HCT116 (cell line): ENCODE measurements around the gene XYLT1. TPM values are rescaled to one million over a fixed set of nuclear protein-coding genes. Genes with fewer than 3 reads are reported as not detected.

ENCODE experiments used
- ATAC-seq: fragments of 200-7000 bp; cut with Tn5 transposase; 2 replicates; pipeline ENCODE4 v1.9.1; 2020; ENCODE audit warnings: mild to moderate bottlenecking, moderate library complexity
- BruUV-seq: library from RNA; stranded (reverse); fragments of 400-500 nt; replicated peaks from 2 replicates; lab custom pipeline; 2021; lab: Mats Ljungman, UMichigan
- CTCF ChIA-PET: fragments of 300-600 bp; sonication (Branson Sonifier 250); formaldehyde crosslinking; loops from one replicate; lab custom pipeline; 2021; ENCODE audit warnings: antibody characterized with exemption; lab: Charles Lee
- POLR2A ChIA-PET: fragments of 300-600, 350-600 bp; sonication (Branson Sonifier 250); formaldehyde crosslinking; loops from one replicate; lab custom pipeline; 2021; ENCODE audit warnings: antibody characterized with exemption; lab: Charles Lee
- RAD21 ChIA-PET, 2 experiments: fragments of 300-600 bp; sonication (Branson Sonifier 250); formaldehyde crosslinking; loops; one replicate each; lab custom pipeline; 2023; ENCODE audit warnings: low total read pairs in 2 of 2; ENCODE audit not compliant: uncharacterized antibody in 2 of 2, unreplicated experiment in 2 of 2, low non-redundant PET in 1 of 2; lab: Charles Lee
- DNase-seq: peaks from one replicate; pipeline ENCODE4 v3.0.0-alpha.2; 2010; ENCODE audit warnings: low read depth, low spot score
- H2AFZ ChIP-seq: fragments of 200-600 bp; shearing (Covaris generic), sonication (generic); 2 replicates; pipeline ENCODE4 v1.6.1; 2017; ENCODE audit warnings: low read depth, mixed run types, mixed read lengths, antibody characterized with exemption, low read length; ENCODE audit not compliant: poor library complexity, severe bottlenecking
- H3K27ac ChIP-seq: 2 replicates; pipeline ENCODE4 v1.5.1; 2012; ENCODE audit warnings: low read depth, low read length
- H3K27me3 ChIP-seq: fragments of 200-600 bp; sonication (generic); 2 replicates; pipeline ENCODE4 v1.6.1; 2016; ENCODE audit warnings: mixed run types, low read length, mixed read lengths; ENCODE audit not compliant: insufficient read depth
- H3K36me3 ChIP-seq, 2 experiments: fragments of 200-500 bp in 1 of 2; fragments of 200-600 bp in 1 of 2; sonication (Bioruptor generic) in 1 of 2; sonication (generic) in 1 of 2; 2 replicates each; pipeline versions ENCODE4 v1.5.1 to v1.6.1; 2014 to 2016; ENCODE audit warnings: low read length in 2 of 2, inconsistent platforms in 1 of 2, mixed read lengths in 1 of 2, mixed run types in 1 of 2; ENCODE audit not compliant: insufficient read depth in 2 of 2, control insufficient read depth in 1 of 2
- H3K4me1 ChIP-seq, 2 experiments: fragments of 200-600 bp in 1 of 2; sonication (generic) in 1 of 2; 2 replicates each; pipeline versions ENCODE4 v1.5.1 to v1.6.1; 2012 to 2017; ENCODE audit warnings: low read length in 2 of 2, inconsistent platforms in 1 of 2, mild to moderate bottlenecking in 1 of 2, mixed read lengths in 1 of 2, mixed run types in 1 of 2, moderate library complexity in 1 of 2; ENCODE audit not compliant: insufficient read depth in 2 of 2, control insufficient read depth in 1 of 2
- H3K4me2 ChIP-seq: fragments of 200-600 bp; sonication (generic); 2 replicates; pipeline ENCODE4 v1.6.1; 2017; ENCODE audit warnings: mixed run types, low read length, mixed read lengths
- H3K4me3 ChIP-seq, 2 experiments: fragments of 200-600 bp in 1 of 2; sonication (generic) in 1 of 2; replicated peaks in 1 of 2; 2 replicates each; pipeline ENCODE4 v1.5.1; 2011 to 2016; ENCODE audit warnings: low read length in 2 of 2, control low read depth in 1 of 2, low read depth in 1 of 2, mild to moderate bottlenecking in 1 of 2, mixed read lengths in 1 of 2, mixed run types in 1 of 2
- H3K79me2 ChIP-seq: fragments of 200-600 bp; sonication (generic); 2 replicates; pipeline ENCODE4 v1.6.1; 2017; ENCODE audit warnings: mild to moderate bottlenecking, mixed run types, low read length, moderate library complexity, mixed read lengths; ENCODE audit not compliant: insufficient read depth
- H3K9ac ChIP-seq: fragments of 200-600 bp; sonication (generic); 2 replicates; pipeline ENCODE4 v1.6.1; 2016; ENCODE audit warnings: low read length, mixed read lengths
- H3K9me2 ChIP-seq: fragments of 200-600 bp; sonication (generic), shearing (Covaris generic); 2 replicates; pipeline ENCODE4 v1.6.1; 2017; ENCODE audit warnings: mixed run types, mild to moderate bottlenecking, moderate library complexity; ENCODE audit not compliant: insufficient read depth
- H3K9me3 ChIP-seq, 2 experiments: fragments of 200-500 bp in 1 of 2; fragments of 200-600 bp in 1 of 2; sonication (Bioruptor generic) in 1 of 2; sonication (generic) in 1 of 2; 2 replicates each; pipeline ENCODE4 v1.6.1; 2014 to 2017; ENCODE audit warnings: low read length in 2 of 2, mixed read lengths in 2 of 2, inconsistent platforms in 1 of 2, low read depth in 1 of 2, mild to moderate bottlenecking in 1 of 2, mixed run types in 1 of 2, moderate library complexity in 1 of 2; ENCODE audit not compliant: control insufficient read depth in 1 of 2, insufficient read depth in 1 of 2
- H4K20me1 ChIP-seq: fragments of 200-600 bp; sonication (generic), shearing (Covaris generic); 2 replicates; pipeline ENCODE4 v1.6.1; 2017; ENCODE audit warnings: mixed run types, mild to moderate bottlenecking, moderate library complexity; ENCODE audit not compliant: insufficient read depth
- CEBPB ChIP-seq: IDR thresholded peaks from 2 replicates; pipeline ENCODE4 v1.6.1; 2012; ENCODE audit warnings: low read depth
- ELF1 ChIP-seq: IDR thresholded peaks from 2 replicates; pipeline ENCODE4 v1.6.1; 2012; ENCODE audit warnings: low read depth, borderline replicate concordance
- EZH2 ChIP-seq: fragments of 200-600 bp; sonication (generic); IDR thresholded peaks from 2 replicates; pipeline ENCODE4 v1.6.1; 2017; ENCODE audit warnings: antibody characterized with exemption, mixed run types
- POLR2A ChIP-seq: IDR thresholded peaks from 2 replicates; pipeline ENCODE4 v1.7.0; 2011; ENCODE audit warnings: borderline replicate concordance; ENCODE audit not compliant: insufficient read depth, insufficient read length; ENCODE audit errors: extremely low read depth
- RAD21 ChIP-seq: IDR thresholded peaks from 2 replicates; pipeline ENCODE4 v1.6.1; 2012; ENCODE audit warnings: low read depth, mild to moderate bottlenecking
- SP1 ChIP-seq: IDR thresholded peaks from 2 replicates; pipeline ENCODE4 v1.6.1; 2012; ENCODE audit warnings: low read depth
- SRF ChIP-seq: IDR thresholded peaks from 2 replicates; pipeline ENCODE4 v1.6.1; 2012; ENCODE audit warnings: low read depth
- ZFX ChIP-seq: fragments of 450-650 bp; IDR thresholded peaks from 2 replicates; pipeline ENCODE4 v1.6.1; 2017
- ZNF274 ChIP-seq: fragments of 200-500 bp; sonication (Bioruptor generic); IDR thresholded peaks from 2 replicates; pipeline ENCODE4 v1.6.1; 2014; ENCODE audit warnings: mild to moderate bottlenecking, low read depth, low read length, inconsistent platforms
- intact Hi-C: fragments of 100-400 bp; cut with micrococcal nuclease; formaldehyde crosslinking; loops from 2 replicates; pipeline ENCODE4 v1.10.0; 2022
- total RNA-seq: library from RNA; stranded (reverse); gene quantifications from one replicate; pipeline ENCODE4 v1.2.1, GENCODE V29; 2021; ENCODE audit not compliant: unreplicated experiment
- TF ChIP-seq, protein P1 (sequence below): IDR thresholded peaks from 2 replicates; pipeline ENCODE4 v1.6.1; 2012; ENCODE audit warnings: low read depth
- TF ChIP-seq, protein P2 (sequence below): IDR thresholded peaks from 2 replicates; pipeline ENCODE4 v1.6.1; 2011; ENCODE audit warnings: mild to moderate bottlenecking, low read length, moderate library complexity; ENCODE audit not compliant: insufficient replicate concordance; ENCODE audit errors: extremely low read depth

The XYLT1 gene
- total RNA-seq, 1 experiment from 2014 or later: 4.5 TPM

DNA sequence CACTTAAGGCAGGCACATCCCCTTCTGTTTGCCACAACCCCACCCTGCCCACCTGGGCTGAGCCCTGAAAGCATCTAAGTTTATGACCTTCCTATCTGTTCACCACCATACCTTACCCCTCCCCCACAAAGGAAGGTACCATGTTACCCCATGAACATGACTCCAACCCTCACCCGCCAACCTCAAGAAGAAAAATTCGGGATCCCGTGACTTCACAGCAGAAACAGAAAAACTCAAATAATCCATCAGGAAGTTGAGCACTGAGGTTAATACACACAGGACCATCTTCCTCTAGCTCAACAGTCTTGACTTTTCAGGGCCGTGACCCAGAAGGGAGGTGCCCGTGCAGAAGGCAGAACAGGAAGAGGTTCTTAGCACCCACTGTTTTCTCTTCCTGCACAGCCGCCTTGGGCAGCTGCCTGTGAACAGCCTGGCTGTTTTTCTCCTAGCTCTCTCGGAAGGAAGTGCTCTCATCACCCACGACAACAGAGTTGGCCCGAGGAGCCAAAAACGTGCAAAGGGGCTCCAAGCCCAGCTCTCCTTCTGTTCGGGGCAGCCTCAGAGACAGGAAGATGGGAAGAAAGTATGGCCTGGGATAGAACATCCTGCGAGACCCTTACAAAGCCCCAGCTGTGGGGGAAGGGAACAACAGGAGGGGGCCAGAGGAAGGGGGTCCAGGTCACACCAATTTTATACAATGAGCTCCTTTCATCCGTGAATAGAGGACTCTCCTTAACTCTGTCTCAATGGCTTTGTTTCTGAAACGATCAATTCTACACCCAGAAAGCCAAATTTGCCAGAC is 101.1 kb downstream of the XYLT1 start:
- Histone ChIP-seq H4K20me1 (no peaks in the 10 kb centered on the region), H3K9ac (no peak overlapping the region), H3K4me1 (0 out of 4 replicates have a peak, but pooled peaks cover 0 to 3% of the 10 kb centered on the region in 2 experiments), H3K27ac (no peak overlapping the region), H3K36me3 (no peaks in the 10 kb centered on the region), H3K4me2 (no peak overlapping the region), H3K4me3 (no peak overlapping the region), H2AFZ (no peak overlapping the region), H3K9me3 (no peaks in the 10 kb centered on the region), H3K79me2 (no peaks in the 10 kb centered on the region), H3K9me2 (no peaks in the 10 kb centered on the region), H3K27me3 (peaks cover 20% of the 10 kb centered on the region; the same call in 1 of the 2 replicates)
- DNase-seq (no peak), ATAC-seq (no peak)
- ChIA-PET POLR2A (no interaction called here), RAD21 (no interaction called here), CTCF (no interaction called here)
- no TSS peak for BruUV-seq
- TF ChIP-seq ZFX (no peak), SRF (no peak), POLR2A (no peak), EZH2 (no peak), CEBPB (no peak), ZNF274 (no peak), ELF1 (no peak), SP1 (no peak), RAD21 (no peak)
- TF ChIP-seq, protein P1, sequence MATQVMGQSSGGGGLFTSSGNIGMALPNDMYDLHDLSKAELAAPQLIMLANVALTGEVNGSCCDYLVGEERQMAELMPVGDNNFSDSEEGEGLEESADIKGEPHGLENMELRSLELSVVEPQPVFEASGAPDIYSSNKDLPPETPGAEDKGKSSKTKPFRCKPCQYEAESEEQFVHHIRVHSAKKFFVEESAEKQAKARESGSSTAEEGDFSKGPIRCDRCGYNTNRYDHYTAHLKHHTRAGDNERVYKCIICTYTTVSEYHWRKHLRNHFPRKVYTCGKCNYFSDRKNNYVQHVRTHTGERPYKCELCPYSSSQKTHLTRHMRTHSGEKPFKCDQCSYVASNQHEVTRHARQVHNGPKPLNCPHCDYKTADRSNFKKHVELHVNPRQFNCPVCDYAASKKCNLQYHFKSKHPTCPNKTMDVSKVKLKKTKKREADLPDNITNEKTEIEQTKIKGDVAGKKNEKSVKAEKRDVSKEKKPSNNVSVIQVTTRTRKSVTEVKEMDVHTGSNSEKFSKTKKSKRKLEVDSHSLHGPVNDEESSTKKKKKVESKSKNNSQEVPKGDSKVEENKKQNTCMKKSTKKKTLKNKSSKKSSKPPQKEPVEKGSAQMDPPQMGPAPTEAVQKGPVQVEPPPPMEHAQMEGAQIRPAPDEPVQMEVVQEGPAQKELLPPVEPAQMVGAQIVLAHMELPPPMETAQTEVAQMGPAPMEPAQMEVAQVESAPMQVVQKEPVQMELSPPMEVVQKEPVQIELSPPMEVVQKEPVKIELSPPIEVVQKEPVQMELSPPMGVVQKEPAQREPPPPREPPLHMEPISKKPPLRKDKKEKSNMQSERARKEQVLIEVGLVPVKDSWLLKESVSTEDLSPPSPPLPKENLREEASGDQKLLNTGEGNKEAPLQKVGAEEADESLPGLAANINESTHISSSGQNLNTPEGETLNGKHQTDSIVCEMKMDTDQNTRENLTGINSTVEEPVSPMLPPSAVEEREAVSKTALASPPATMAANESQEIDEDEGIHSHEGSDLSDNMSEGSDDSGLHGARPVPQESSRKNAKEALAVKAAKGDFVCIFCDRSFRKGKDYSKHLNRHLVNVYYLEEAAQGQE: no peak
- TF ChIP-seq, protein P2, sequence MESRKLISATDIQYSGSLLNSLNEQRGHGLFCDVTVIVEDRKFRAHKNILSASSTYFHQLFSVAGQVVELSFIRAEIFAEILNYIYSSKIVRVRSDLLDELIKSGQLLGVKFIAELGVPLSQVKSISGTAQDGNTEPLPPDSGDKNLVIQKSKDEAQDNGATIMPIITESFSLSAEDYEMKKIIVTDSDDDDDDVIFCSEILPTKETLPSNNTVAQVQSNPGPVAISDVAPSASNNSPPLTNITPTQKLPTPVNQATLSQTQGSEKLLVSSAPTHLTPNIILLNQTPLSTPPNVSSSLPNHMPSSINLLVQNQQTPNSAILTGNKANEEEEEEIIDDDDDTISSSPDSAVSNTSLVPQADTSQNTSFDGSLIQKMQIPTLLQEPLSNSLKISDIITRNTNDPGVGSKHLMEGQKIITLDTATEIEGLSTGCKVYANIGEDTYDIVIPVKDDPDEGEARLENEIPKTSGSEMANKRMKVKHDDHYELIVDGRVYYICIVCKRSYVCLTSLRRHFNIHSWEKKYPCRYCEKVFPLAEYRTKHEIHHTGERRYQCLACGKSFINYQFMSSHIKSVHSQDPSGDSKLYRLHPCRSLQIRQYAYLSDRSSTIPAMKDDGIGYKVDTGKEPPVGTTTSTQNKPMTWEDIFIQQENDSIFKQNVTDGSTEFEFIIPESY: no peak
- intact Hi-C loops: no loop called here
